ENCODE measurements around the gene SIL1. TPM values are rescaled to one million over a fixed set of nuclear protein-coding genes. Genes with fewer than 3 reads are reported as not detected.

The SIL1 gene
- total and polyA plus RNA-seq, 2 donors (not counting 3 experiments of a cell fraction or from before 2014, with no cell fraction given): 47.6 to 67.2 TPM

DNA sequence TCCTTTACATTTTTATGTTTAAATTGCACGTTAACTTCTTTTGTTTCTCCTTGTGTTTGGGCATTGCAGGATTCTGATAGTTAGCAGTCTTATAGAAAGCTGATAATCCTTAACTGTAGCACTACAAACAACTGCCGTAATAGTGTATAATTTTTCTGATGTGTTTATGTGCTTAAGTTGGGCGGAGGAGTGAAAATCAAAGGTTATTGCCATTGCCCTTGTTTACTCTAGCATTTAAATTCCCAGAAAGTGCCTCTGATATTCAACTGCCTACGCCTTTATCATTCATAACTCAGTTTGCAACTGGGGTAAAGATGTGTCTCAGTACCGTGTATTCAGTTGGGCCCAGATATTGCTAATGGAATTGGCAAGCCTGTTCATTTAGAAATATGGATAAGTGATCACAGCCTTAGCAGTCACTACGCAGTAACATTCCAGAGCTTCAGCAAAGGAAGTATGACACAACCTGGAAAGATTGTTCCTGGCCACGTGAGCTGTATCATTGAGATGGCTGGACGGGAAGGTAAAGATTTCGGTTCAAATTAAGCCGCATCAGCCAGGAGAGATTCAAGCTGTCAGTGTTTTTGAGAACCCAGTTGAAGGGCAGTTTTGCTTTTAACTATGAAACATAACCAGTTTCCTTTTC, 294.9 kb downstream of the SIL1 start:
- Histone ChIP-seq H3K4me1 (ENCODE audit: control insufficient read depth, extremely low read depth, insufficient read depth, low read length) (peaks cover 50% of the 10 kb centered on the region), H3K9me1 (replicated peaks; ENCODE audit: control insufficient read depth, extremely low read depth, insufficient read depth, low read length) (no peaks in the 10 kb centered on the region), H3K79me2 (ENCODE audit: control insufficient read depth, insufficient read depth, low read length) (peaks cover 3% of the 10 kb centered on the region), H2AFZ (ENCODE audit: low read depth, low read length) (no peak overlapping the region), H3K36me3 (ENCODE audit: control insufficient read depth in 2 of 2, extremely low read depth in 1 of 2, insufficient read depth in 2 of 2, low read length in 2 of 2) (peaks cover 8 to 10% of the 10 kb centered on the region in 2 experiments), H3K4me3 (replicated peaks in 1 of 3; ENCODE audit: insufficient read depth in 1 of 3, low read depth in 1 of 3, low read length in 3 of 3) (no peak overlapping the region), H3K9ac (replicated peaks; ENCODE audit: extremely low read depth, insufficient read depth, low read length) (peak overlapping the region; percentile 34), H3K4me2 (ENCODE audit: insufficient read depth, low read length) (peak overlapping the region; percentile 18), H4K20me1 (replicated peaks; ENCODE audit: control insufficient read depth, extremely low read depth, insufficient read depth, low read length) (peaks cover 2% of the 10 kb centered on the region), H3K27ac (ENCODE audit: insufficient read depth, low read depth, low read length) (peak overlapping the region; percentile 36), H3K27me3 (ENCODE audit: control insufficient read depth in 2 of 2, insufficient read depth in 2 of 2, low read length in 2 of 2) (no peaks in the 10 kb centered on the region), H3K9me3 (replicated peaks; ENCODE audit: control insufficient read depth, insufficient read depth, low read length) (no peaks in the 10 kb centered on the region)
- TF ChIP-seq, protein P1, sequence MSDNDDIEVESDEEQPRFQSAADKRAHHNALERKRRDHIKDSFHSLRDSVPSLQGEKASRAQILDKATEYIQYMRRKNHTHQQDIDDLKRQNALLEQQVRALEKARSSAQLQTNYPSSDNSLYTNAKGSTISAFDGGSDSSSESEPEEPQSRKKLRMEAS (IDR thresholded peaks at IDR 0.05; ENCODE audit: insufficient read depth, insufficient read length): peak; percentile 73
- TF ChIP-seq POLR2AphosphoS5 (IDR thresholded peaks at IDR 0.05; ENCODE audit: insufficient read depth, low read depth, low read length) (no peak), JUN (IDR thresholded peaks at IDR 0.05; ENCODE audit: borderline replicate concordance, insufficient read depth, insufficient read length, low read depth) (peak; percentile 82), GATA2 (IDR thresholded peaks at IDR 0.05; ENCODE audit: insufficient read depth, insufficient read length, low read depth, low read length) (no peak)
- DNase-seq (ENCODE audit: low read depth, low spot score): peak; percentile 77
- intact Hi-C loops (cut with micrococcal nuclease): loop anchor here (5.0 kb wide), 2 partner anchors 61 to 141 kb away; no protein-coding TSS in a partner anchor
- ChIA-PET CTCF (interaction anchor here (0.8 to 1.5 kb wide), 2 partner anchors 39 to 55 kb away, joined by 3 read pairs; no protein-coding TSS in a partner anchor), POLR2A (interaction anchor here (0.6 kb wide), 1 partner anchor 145 kb away, joined by 9 read pairs; no protein-coding TSS in a partner anchor)
- peak; percentile 85 for FAIRE-seq
- dilution Hi-C loops (cut with MboI; ENCODE audit: extremely low pct_ligation_motif_present, low sequenced_read_pairs): no loop called here
- BruUV-seq (replicated peaks): TSS peak; percentile 50

DNA sequence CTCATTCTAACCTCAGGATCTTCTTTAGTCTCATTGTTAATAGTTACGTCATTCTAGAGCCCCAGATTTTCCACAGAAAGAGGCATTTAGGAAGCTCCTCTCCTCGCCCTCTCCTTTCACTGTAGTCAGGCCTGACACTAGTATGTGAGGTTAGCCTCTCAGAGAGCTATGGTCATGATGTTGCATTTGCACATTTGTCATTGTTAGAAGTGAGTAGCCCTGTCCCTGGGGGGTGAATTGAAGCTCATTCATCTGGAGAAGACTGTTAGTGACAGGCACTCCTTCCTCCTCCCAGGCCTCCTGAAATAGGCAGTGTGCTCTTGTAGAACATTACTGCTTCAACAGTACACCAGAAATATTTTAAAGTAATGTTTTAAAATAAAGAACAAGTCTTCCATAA, 296.5 kb downstream of the SIL1 start:
- Histone ChIP-seq H4K20me1 (replicated peaks; ENCODE audit: control insufficient read depth, extremely low read depth, insufficient read depth, low read length) (peaks cover 2% of the 10 kb centered on the region), H3K27me3 (ENCODE audit: control insufficient read depth in 2 of 2, insufficient read depth in 2 of 2, low read length in 2 of 2) (no peaks in the 10 kb centered on the region), H2AFZ (ENCODE audit: low read depth, low read length) (no peak overlapping the region), H3K4me2 (ENCODE audit: insufficient read depth, low read length) (no peak overlapping the region), H3K9me3 (replicated peaks; ENCODE audit: control insufficient read depth, insufficient read depth, low read length) (no peaks in the 10 kb centered on the region), H3K4me1 (ENCODE audit: control insufficient read depth, extremely low read depth, insufficient read depth, low read length) (peaks cover 50% of the 10 kb centered on the region), H3K9ac (replicated peaks; ENCODE audit: extremely low read depth, insufficient read depth, low read length) (no peak overlapping the region), H3K9me1 (replicated peaks; ENCODE audit: control insufficient read depth, extremely low read depth, insufficient read depth, low read length) (no peaks in the 10 kb centered on the region), H3K36me3 (ENCODE audit: control insufficient read depth in 2 of 2, extremely low read depth in 1 of 2, insufficient read depth in 2 of 2, low read length in 2 of 2) (peaks cover 8 to 10% of the 10 kb centered on the region in 2 experiments), H3K79me2 (ENCODE audit: control insufficient read depth, insufficient read depth, low read length) (peaks cover 5% of the 10 kb centered on the region), H3K27ac (ENCODE audit: insufficient read depth, low read depth, low read length) (no peak overlapping the region), H3K4me3 (replicated peaks in 1 of 3; ENCODE audit: insufficient read depth in 1 of 3, low read depth in 1 of 3, low read length in 3 of 3) (no peak overlapping the region)
- DNase-seq (ENCODE audit: low read depth, low spot score): no peak
- intact Hi-C loops (cut with micrococcal nuclease): loop anchor here (5.0 kb wide), 2 partner anchors 59 to 139 kb away; no protein-coding TSS in a partner anchor
- POLR2A ChIA-PET: no interaction called here
- dilution Hi-C loops (cut with MboI; ENCODE audit: extremely low pct_ligation_motif_present, low sequenced_read_pairs): no loop called here
- CTCF ChIA-PET: interaction anchor here (1.3 to 1.7 kb wide), 2 partner anchors 77 to 112 kb away, joined by 4 read pairs; no protein-coding TSS in a partner anchor
- FAIRE-seq: no peak
- TF ChIP-seq EZH2 (IDR thresholded peaks at IDR 0.05; ENCODE audit: borderline replicate concordance, low read depth, low read length, severe bottlenecking): no peak
- no peak for TF ChIP-seq POLR2A (IDR thresholded peaks at IDR 0.05; ENCODE audit: low read depth, low read length)
- no peak for TF ChIP-seq MYC (IDR thresholded peaks at IDR 0.05; ENCODE audit: low read depth, low read length)
- no peak for TF ChIP-seq FOS (IDR thresholded peaks at IDR 0.05; ENCODE audit: borderline replicate concordance, insufficient read depth, low read length)
- no peak for TF ChIP-seq JUN (IDR thresholded peaks at IDR 0.05; ENCODE audit: borderline replicate concordance, insufficient read depth, insufficient read length, low read depth)
- TF ChIP-seq, protein P1 (IDR thresholded peaks at IDR 0.05; ENCODE audit: insufficient read depth, insufficient read length): no peak
- TF ChIP-seq GATA2 (IDR thresholded peaks at IDR 0.05; ENCODE audit: insufficient read depth, insufficient read length, low read depth, low read length): no peak
- TF ChIP-seq, protein P2, sequence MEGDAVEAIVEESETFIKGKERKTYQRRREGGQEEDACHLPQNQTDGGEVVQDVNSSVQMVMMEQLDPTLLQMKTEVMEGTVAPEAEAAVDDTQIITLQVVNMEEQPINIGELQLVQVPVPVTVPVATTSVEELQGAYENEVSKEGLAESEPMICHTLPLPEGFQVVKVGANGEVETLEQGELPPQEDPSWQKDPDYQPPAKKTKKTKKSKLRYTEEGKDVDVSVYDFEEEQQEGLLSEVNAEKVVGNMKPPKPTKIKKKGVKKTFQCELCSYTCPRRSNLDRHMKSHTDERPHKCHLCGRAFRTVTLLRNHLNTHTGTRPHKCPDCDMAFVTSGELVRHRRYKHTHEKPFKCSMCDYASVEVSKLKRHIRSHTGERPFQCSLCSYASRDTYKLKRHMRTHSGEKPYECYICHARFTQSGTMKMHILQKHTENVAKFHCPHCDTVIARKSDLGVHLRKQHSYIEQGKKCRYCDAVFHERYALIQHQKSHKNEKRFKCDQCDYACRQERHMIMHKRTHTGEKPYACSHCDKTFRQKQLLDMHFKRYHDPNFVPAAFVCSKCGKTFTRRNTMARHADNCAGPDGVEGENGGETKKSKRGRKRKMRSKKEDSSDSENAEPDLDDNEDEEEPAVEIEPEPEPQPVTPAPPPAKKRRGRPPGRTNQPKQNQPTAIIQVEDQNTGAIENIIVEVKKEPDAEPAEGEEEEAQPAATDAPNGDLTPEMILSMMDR (IDR thresholded peaks at IDR 0.05; ENCODE audit: extremely low read depth in 1 of 2, insufficient read depth in 1 of 2, low read depth in 1 of 2, low read length in 2 of 2): no peak
- TF ChIP-seq POLR2AphosphoS5 (IDR thresholded peaks at IDR 0.05; ENCODE audit: insufficient read depth, low read depth, low read length): no peak
- no TSS peak for BruUV-seq (replicated peaks)
